Lung (tissue), 12 donors: ENCODE results near the gene SCFD1. TPM values are rescaled to one million over a fixed set of nuclear protein-coding genes. Genes with fewer than 3 reads are reported as not detected.

Source experiments
- ATAC-seq: fragments of 200-7000 bp; cut with Tn5 transposase; one replicate; pipeline ENCODE4 v1.9.1; 2020; ENCODE audit warnings: moderate number of reproducible peaks; ENCODE audit not compliant: insufficient read depth, low FRiP score
- DNase-seq, 3 donors: peaks; one replicate each; pipeline ENCODE4 v3.0.0-alpha.2; 2013 to 2017
- H3K27ac ChIP-seq, 2 donors: one replicate each; pipeline ENCODE4 v1.5.1; 2013; ENCODE audit warnings: mild to moderate bottlenecking in 2 of 2, moderate library complexity in 2 of 2, control low read depth in 1 of 2, inconsistent platforms in 1 of 2, low read depth in 1 of 2, low read length in 1 of 2
- H3K27me3 ChIP-seq, 3 donors: one replicate each; pipeline ENCODE4 v1.5.1; 2013; ENCODE audit warnings: low read length in 2 of 3; ENCODE audit not compliant: control insufficient read depth in 3 of 3, insufficient read depth in 3 of 3
- H3K36me3 ChIP-seq, 4 donors: one replicate each; pipeline ENCODE4 v1.5.1; 2013; ENCODE audit warnings: low read length in 4 of 4, mild to moderate bottlenecking in 1 of 4, moderate library complexity in 1 of 4; ENCODE audit not compliant: control insufficient read depth in 4 of 4, insufficient read depth in 4 of 4
- H3K4me1 ChIP-seq, 5 donors: one replicate each; pipeline ENCODE4 v1.5.1; 2013; ENCODE audit warnings: low read length in 5 of 5, mild to moderate bottlenecking in 2 of 5, moderate library complexity in 1 of 5; ENCODE audit not compliant: control insufficient read depth in 5 of 5, insufficient read depth in 5 of 5
- H3K4me3 ChIP-seq: one replicate; pipeline ENCODE4 v1.5.1; 2013; ENCODE audit warnings: mild to moderate bottlenecking, control low read depth, moderate library complexity
- H3K9ac ChIP-seq, 2 donors: one replicate each; pipeline ENCODE4 v1.5.1; 2013; ENCODE audit warnings: low read length in 2 of 2, control low read depth in 1 of 2; ENCODE audit not compliant: insufficient read depth in 1 of 2
- H3K9me3 ChIP-seq, 4 donors: one replicate each; pipeline ENCODE4 v1.5.1; 2013; ENCODE audit warnings: low read length in 3 of 4, mild to moderate bottlenecking in 1 of 4, moderate library complexity in 1 of 4; ENCODE audit not compliant: control insufficient read depth in 4 of 4, insufficient read depth in 3 of 4
- CTCF ChIP-seq: IDR thresholded peaks from 2 replicates; pipeline ENCODE4 v1.5.1; 2012; ENCODE audit warnings: mild to moderate bottlenecking; ENCODE audit errors: control extremely low read depth, extremely low read depth
- WGBS, 2 donors: extraction: QIAGEN DNeasy Blood & Tissue Kit; methylation state at CpG; one replicate each; pipeline ENCODE4 v1.1.7; 2013; 5-methylcytosine and 5-hydroxymethylcytosine counted together
- polyA plus RNA-seq, 2 donors: library from polyadenylated mRNA; stranded (reverse); fragments of 200-250 nt; gene quantifications; one replicate each; pipeline ENCODE4 v1.2.1, GENCODE V29; 2013
- total RNA-seq, 2 donors: library from RNA; depleted of rRNA in 1 of 2; stranded (reverse); fragments of >200 nt in 1 of 2; gene quantifications; one replicate each; pipeline ENCODE4 v1.2.1, GENCODE V29; 2014 to 2021
- donor health status: control.
- donor health status: control.
- donor health status: Bipolar disorder and iron deficiency.
- donor health status: healthy.
- donor health status: DM: yes; HTN: yes; CAD: no.

Gene SCFD1
- total and polyA plus RNA-seq, 4 donors: 36.5 to 232 (median 87.7) TPM

GRCh38 chr14:30620178-30620577 is 1.9 kb upstream of the SCFD1 start:
- peaks cover 0 to 10% (median 8%) of the 10 kb centered on the region in 5 donors for H3K4me1 ChIP-seq
- peaks cover 0 to 7% (median 3%) of the 10 kb centered on the region in 4 donors for H3K36me3 ChIP-seq
- TF ChIP-seq CTCF: no peak
- H3K4me3 ChIP-seq: no peak overlapping the region
- DNase-seq: peak in 1 of 3 donors; percentile 3
- no peak overlapping the region for H3K27ac ChIP-seq
- H3K9me3 ChIP-seq: no peaks in the 10 kb centered on the region
- 64 to 67% methylated on average over 1 of the region's 1 CpG for WGBS, 2 donors
- no peaks in the 10 kb centered on the region for H3K27me3 ChIP-seq
- no peak overlapping the region for H3K9ac ChIP-seq
- ATAC-seq: no peak

GRCh38 chr14:30621354-30621939 is 672 bp upstream of the SCFD1 start:
- peaks cover 0 to 7% (median 3%) of the 10 kb centered on the region in 4 donors for H3K36me3 ChIP-seq
- whole genome bisulfite sequencing, 2 donors: 5 to 7% methylated on average over 17 of the region's 17 CpGs
- peak overlapping the region; percentile 46 to 93 for H3K27ac ChIP-seq
- H3K4me1 ChIP-seq: peaks cover 4 to 10% (median 8%) of the 10 kb centered on the region in 5 donors
- no peak for TF ChIP-seq CTCF
- peak overlapping the region; percentile 76 for H3K4me3 ChIP-seq
- H3K9me3 ChIP-seq: no peaks in the 10 kb centered on the region
- H3K27me3 ChIP-seq: no peaks in the 10 kb centered on the region
- peak in 1 of 3 donors; percentile 23 for DNase-seq
- peak; percentile 32 for ATAC-seq
- peak overlapping the region; percentile 76 to 93 for H3K9ac ChIP-seq

- H3K4me1 ChIP-seq: peaks cover 7 to 10% (median 8%) of the 10 kb centered on the region in 5 donors
- H3K27me3 ChIP-seq: no peaks in the 10 kb centered on the region
- peak overlapping the region in 1 of 2 donors; percentile 96 for H3K9ac ChIP-seq
- no peaks in the 10 kb centered on the region for H3K9me3 ChIP-seq
- 80 to 82% methylated on average over 7 of the region's 7 CpGs for WGBS, 2 donors
- H3K27ac ChIP-seq: no peak overlapping the region
- H3K36me3 ChIP-seq: peaks cover 0 to 7% (median under 1%) of the 10 kb centered on the region in 4 donors
- no peak for ATAC-seq
- no peak for TF ChIP-seq CTCF
- H3K4me3 ChIP-seq: no peak overlapping the region
- DNase-seq: no peak
Observed at GRCh38 chr14:30623412-30624131, 1.5 kb downstream of the SCFD1 start.
